Smooth muscle cell (in vitro differentiated cells): ENCODE data around the gene PKP1. TPM values are rescaled to one million over a fixed set of nuclear protein-coding genes. Genes with fewer than 3 reads are reported as not detected.
A peak's percentile ranks its signal among the peaks of the same experiment; 100 is the strongest.

Experiments used
- DNase-seq: peaks from one replicate; lab custom pipeline; 2025; ENCODE audit not compliant: unreplicated experiment; lab: John Stamatoyannopoulos, UW
- H2AFZ ChIP-seq: fragments of 200-600 bp; sonication (generic); 2 replicates; pipeline ENCODE4 v1.6.0; 2016; ENCODE audit warnings: antibody characterized with exemption, low read depth, mild to moderate bottlenecking
- H3F3A ChIP-seq: fragments of 200-600 bp; sonication (generic); 2 replicates; pipeline ENCODE4 v1.6.0; 2017; ENCODE audit warnings: antibody characterized with exemption, low read depth
- H3K27ac ChIP-seq: fragments of 200-600 bp; sonication (generic); 2 replicates; pipeline ENCODE4 v1.5.1; 2016; ENCODE audit warnings: low read depth, mild to moderate bottlenecking
- H3K27me3 ChIP-seq: fragments of 200-600 bp; sonication (generic); 2 replicates; pipeline ENCODE4 v1.6.1; 2016; ENCODE audit warnings: low read depth, mild to moderate bottlenecking
- H3K36me3 ChIP-seq: fragments of 200-600 bp; sonication (generic); 2 replicates; pipeline ENCODE4 v1.5.1; 2016; ENCODE audit warnings: low read depth
- H3K4me1 ChIP-seq: fragments of 200-600 bp; sonication (generic); 2 replicates; pipeline ENCODE4 v1.5.1; 2016; ENCODE audit warnings: low read depth
- H3K4me2 ChIP-seq: fragments of 200-600 bp; sonication (generic); 2 replicates; pipeline ENCODE4 v1.6.0; 2016; ENCODE audit warnings: mild to moderate bottlenecking
- H3K4me3 ChIP-seq: fragments of 200-600 bp; sonication (generic); 2 replicates; pipeline ENCODE4 v1.5.1; 2016; ENCODE audit warnings: mild to moderate bottlenecking
- H3K79me2 ChIP-seq: fragments of 200-600 bp; sonication (generic); 2 replicates; pipeline ENCODE4 v1.6.0; 2016; ENCODE audit warnings: low read depth, mild to moderate bottlenecking
- H3K9ac ChIP-seq: fragments of 200-600 bp; sonication (generic); 2 replicates; pipeline ENCODE4 v1.6.0; 2016; ENCODE audit warnings: low read depth
- H3K9me3 ChIP-seq: fragments of 200-600 bp; sonication (generic); replicated peaks from 2 replicates; pipeline ENCODE4 v1.5.1; 2016; ENCODE audit warnings: low read depth
- H4K20me1 ChIP-seq: fragments of 200-600 bp; sonication (generic); 2 replicates; pipeline ENCODE4 v1.6.0; 2016; ENCODE audit warnings: low read depth
- CTCF ChIP-seq: fragments of 200-600 bp; sonication (generic); IDR thresholded peaks from 2 replicates; pipeline ENCODE4 v1.5.1; 2017; ENCODE audit warnings: borderline replicate concordance, mild to moderate bottlenecking, antibody characterized with exemption; ENCODE audit not compliant: insufficient read depth, poor library complexity, severe bottlenecking
- WGBS: methylation state at CpG from one replicate; pipeline ENCODE4 v1.1.7; 2016; ENCODE audit warnings: low lambda C conversion rate; 5-methylcytosine and 5-hydroxymethylcytosine counted together
- polyA plus RNA-seq: library from polyadenylated mRNA; unstranded; fragments of >200 nt; fragmentation: Nextera tagmentation; extraction: Ambion mirVana; gene quantifications from 2 replicates; pipeline ENCODE4 v1.2.1, GENCODE V29; 2016
- total RNA-seq: library from RNA; depleted of rRNA; stranded (reverse); fragments of >200 nt; gene quantifications from 2 replicates; pipeline ENCODE4 v1.2.3, GENCODE V29; 2014

PKP1 gene
- total and polyA plus RNA-seq, 2 experiments from 2014 or later, result 26.9 to 52.5 TPM

- Histone ChIP-seq H3K36me3 (no peaks in the 10 kb centered on the region), H3K4me2 (peak overlapping the region; percentile 74), H3K79me2 (no peaks in the 10 kb centered on the region), H2AFZ (no peak overlapping the region), H3K27me3 (no peaks in the 10 kb centered on the region), H3K9ac (no peak overlapping the region), H3F3A (peaks cover 23% of the 10 kb centered on the region), H3K4me3 (no peak overlapping the region), H3K4me1 (peaks cover 14% of the 10 kb centered on the region), H3K9me3 (no peaks in the 10 kb centered on the region), H3K27ac (peak overlapping the region; percentile 90), H4K20me1 (no peaks in the 10 kb centered on the region)
- no peak for TF ChIP-seq CTCF
- no peak for DNase-seq
- WGBS, result 28% methylated on average over 3 of the region's 3 CpGs
Measured at GRCh38 chr1:201265756-201266155, 17.6 kb upstream of the PKP1 start.

GRCh38 chr1:201266276-201266675, 17.0 kb upstream of the PKP1 start:
- H3K36me3 ChIP-seq, result no peaks in the 10 kb centered on the region
- no peak overlapping the region for H3K9ac ChIP-seq
- H4K20me1 ChIP-seq, result no peaks in the 10 kb centered on the region
- no peaks in the 10 kb centered on the region for H3K9me3 ChIP-seq
- no peak overlapping the region for H3K4me3 ChIP-seq
- H3F3A ChIP-seq, result peaks cover 23% of the 10 kb centered on the region
- H2AFZ ChIP-seq, result no peak overlapping the region
- no peaks in the 10 kb centered on the region for H3K27me3 ChIP-seq
- no peaks in the 10 kb centered on the region for H3K79me2 ChIP-seq
- H3K4me2 ChIP-seq, result peak overlapping the region; percentile 63
- H3K27ac ChIP-seq, result peak overlapping the region; percentile 90
- no peak for TF ChIP-seq CTCF
- DNase-seq, result no peak
- peaks cover 14% of the 10 kb centered on the region for H3K4me1 ChIP-seq

- H3K4me3 ChIP-seq, result no peak overlapping the region
- peaks cover 23% of the 10 kb centered on the region for H3F3A ChIP-seq
- no peaks in the 10 kb centered on the region for H3K79me2 ChIP-seq
- no peak for TF ChIP-seq CTCF
- peak overlapping the region; percentile 68 for H3K9ac ChIP-seq
- H3K9me3 ChIP-seq, result no peaks in the 10 kb centered on the region
- no peaks in the 10 kb centered on the region for H4K20me1 ChIP-seq
- no peaks in the 10 kb centered on the region for H3K27me3 ChIP-seq
- H3K4me2 ChIP-seq, result peak overlapping the region; percentile 63
- no peak for DNase-seq
- 19% methylated on average over 3 of the region's 3 CpGs for WGBS
- no peak overlapping the region for H2AFZ ChIP-seq
- peak overlapping the region; percentile 90 for H3K27ac ChIP-seq
- H3K4me1 ChIP-seq, result peaks cover 14% of the 10 kb centered on the region
- H3K36me3 ChIP-seq, result no peaks in the 10 kb centered on the region
Measured at GRCh38 chr1:201266774-201267173, 16.5 kb upstream of the PKP1 start.

GRCh38 chr1:201267481-201268229, 15.7 kb upstream of the PKP1 start:
- no peak overlapping the region for H3K4me3 ChIP-seq
- H3K4me2 ChIP-seq, result peak overlapping the region; percentile 63
- no peaks in the 10 kb centered on the region for H3K9me3 ChIP-seq
- H3K27ac ChIP-seq, result peak overlapping the region; percentile 90
- TF ChIP-seq CTCF, result no peak
- H3K27me3 ChIP-seq, result no peaks in the 10 kb centered on the region
- H3K9ac ChIP-seq, result peak overlapping the region; percentile 68
- DNase-seq, result no peak
- 79% methylated on average over 14 of the region's 14 CpGs for WGBS
- H3K36me3 ChIP-seq, result no peaks in the 10 kb centered on the region
- no peaks in the 10 kb centered on the region for H4K20me1 ChIP-seq
- H3F3A ChIP-seq, result peaks cover 23% of the 10 kb centered on the region
- peaks cover 14% of the 10 kb centered on the region for H3K4me1 ChIP-seq
- H2AFZ ChIP-seq, result no peak overlapping the region
- H3K79me2 ChIP-seq, result no peaks in the 10 kb centered on the region
